HepG2 (cell line): ENCODE measurements around the gene NAPEPLD. TPM values are rescaled to one million over a fixed set of nuclear protein-coding genes. Genes with fewer than 3 reads are reported as not detected.

Experiments
- ATAC-seq: fragments of 200-7000 bp; cut with Tn5 transposase; 3 replicates; pipeline ENCODE4 v1.9.1; 2020; ENCODE audit warnings: mild to moderate bottlenecking, moderate library complexity
- BruUV-seq: library from RNA; stranded (reverse); fragments of 400-500 nt; replicated peaks from 2 replicates; lab custom pipeline; 2021; lab: Mats Ljungman, UMichigan
- CTCF ChIA-PET: fragments of 300-600 bp; formaldehyde crosslinking; extraction: SDS; loops from one replicate; lab custom pipeline; 2021; ENCODE audit warnings: low total read pairs, inconsistent platforms, low intra/inter-chr PET ratio; lab: Yijun Ruan, JAX
- POLR2A ChIA-PET: fragments of 350-600 bp; sonication (Branson Sonifier 250); formaldehyde crosslinking; loops from one replicate; lab custom pipeline; 2020; ENCODE audit warnings: antibody characterized with exemption, inconsistent platforms; lab: Yijun Ruan, JAX
- DNase-seq: peaks from one replicate; pipeline ENCODE4 v3.0.0-alpha.2; 2015; ENCODE audit warnings: low spot score
- FAIRE-seq: peaks from 3 replicates; lab custom pipeline; 2011; peaks lifted over from hg19 to GRCh38; lab: Jason Lieb, UNC
- H2AFZ ChIP-seq: one replicate; pipeline ENCODE4 v1.6.1; 2011; ENCODE audit warnings: low read length, inconsistent platforms
- H3K27ac ChIP-seq: fragments of 300-600 bp; 3 replicates; pipeline ENCODE4 v1.8.0; 2011; ENCODE audit warnings: mixed run types, mild to moderate bottlenecking, mixed read lengths, low read length, inconsistent platforms; ENCODE audit not compliant: insufficient read depth; ENCODE audit errors: extremely low read length
- H3K27me3 ChIP-seq, 2 experiments: fragments of 200-600 bp in 1 of 2; 2 replicates in 1 of 2; 3 replicates in 1 of 2; pipeline versions ENCODE4 v1.6.0 to v1.8.0; 2011; ENCODE audit warnings: low read length in 2 of 2, mild to moderate bottlenecking in 2 of 2, moderate library complexity in 2 of 2, inconsistent platforms in 1 of 2; ENCODE audit not compliant: insufficient read depth in 2 of 2, control insufficient read depth in 1 of 2
- H3K36me3 ChIP-seq, 2 experiments: fragments of 200-600 bp in 1 of 2; replicated peaks in 1 of 2; 2 replicates in 1 of 2; 3 replicates in 1 of 2; pipeline versions ENCODE4 v1.5.1 to v1.8.0; 2011; ENCODE audit warnings: low read length in 2 of 2, inconsistent platforms in 1 of 2; ENCODE audit not compliant: insufficient read depth in 2 of 2, control insufficient read depth in 1 of 2
- H3K4me1 ChIP-seq: 2 replicates; pipeline ENCODE4 v1.5.1; 2012; ENCODE audit warnings: low read length, inconsistent platforms; ENCODE audit not compliant: insufficient read depth
- H3K4me2 ChIP-seq: 2 replicates; pipeline ENCODE4 v1.6.0; 2011; ENCODE audit warnings: low read depth, low read length, inconsistent platforms
- H3K4me3 ChIP-seq, 3 experiments: fragments of 200-600 bp in 1 of 3; sonication (generic), shearing (Covaris generic) in 1 of 3; replicated peaks in 1 of 3; 2 replicates each; pipeline ENCODE4 v1.5.1; 2011 to 2016; ENCODE audit warnings: low read length in 3 of 3, inconsistent platforms in 2 of 3, low read depth in 2 of 3, mild to moderate bottlenecking in 2 of 3, control low read depth in 1 of 3, mixed read lengths in 1 of 3; ENCODE audit not compliant: insufficient read depth in 1 of 3
- H3K79me2 ChIP-seq: one replicate; pipeline ENCODE4 v1.6.1; 2011; ENCODE audit warnings: low read length, inconsistent platforms; ENCODE audit not compliant: insufficient read depth
- H3K9ac ChIP-seq: 2 replicates; pipeline ENCODE4 v1.6.0; 2011; ENCODE audit warnings: mild to moderate bottlenecking, low read depth, low read length, inconsistent platforms; ENCODE audit not compliant: insufficient read depth
- H3K9me3 ChIP-seq: 2 replicates; pipeline ENCODE4 v1.5.1; 2012; ENCODE audit warnings: mild to moderate bottlenecking, low read length
- H4K20me1 ChIP-seq: 2 replicates; pipeline ENCODE4 v1.6.0; 2011; ENCODE audit warnings: inconsistent platforms, mild to moderate bottlenecking, low read length, moderate library complexity; ENCODE audit not compliant: insufficient read depth
- FLYWCH1 ChIP-seq: sonication (generic); formaldehyde crosslinking; IDR thresholded peaks from 2 replicates; pipeline ENCODE4 v1.8.1; 2023; ENCODE audit warnings: mild to moderate bottlenecking, missing genetic modification reagents
- GATA4 ChIP-seq: sonication (generic); IDR thresholded peaks from 2 replicates; pipeline ENCODE4 v1.6.1; 2016; ENCODE audit warnings: antibody characterized with exemption, low read depth, borderline replicate concordance
- HNRNPH1 ChIP-seq: fragments of 200-400 bp; formaldehyde crosslinking; optimal IDR thresholded peaks from 2 replicates; pipeline ENCODE3; 2017; ENCODE audit warnings: mild to moderate bottlenecking, low read depth, low read length
- HNRNPUL1 ChIP-seq: fragments of 200-400 bp; formaldehyde crosslinking; IDR thresholded peaks from 2 replicates; pipeline ENCODE4 v1.6.1; 2017; ENCODE audit warnings: low read depth, mild to moderate bottlenecking, low read length, moderate library complexity
- JDP2 ChIP-seq: sonication (generic); formaldehyde crosslinking; IDR thresholded peaks from 2 replicates; pipeline ENCODE4 v1.8.1; 2022; ENCODE audit warnings: missing genetic modification reagents, borderline replicate concordance
- KDM3A ChIP-seq: IDR thresholded peaks from 2 replicates; pipeline ENCODE4 v1.6.1; 2018; ENCODE audit warnings: low read depth, missing compliant biosample characterization
- MAZ ChIP-seq, 2 experiments: sonication (generic) in 1 of 2; formaldehyde crosslinking in 1 of 2; IDR thresholded peaks; 2 replicates each; pipeline versions ENCODE4 v1.5.0 to v1.6.1; 2012 to 2020; ENCODE audit warnings: low read depth in 2 of 2, mild to moderate bottlenecking in 2 of 2, borderline replicate concordance in 1 of 2, improper control_type of control experiment in 1 of 2, low read length in 1 of 2, missing genetic modification reagents in 1 of 2, moderate library complexity in 1 of 2
- MYNN ChIP-seq: sonication (generic); formaldehyde crosslinking; IDR thresholded peaks from 2 replicates; pipeline ENCODE4 v1.4.0; 2020; ENCODE audit warnings: mild to moderate bottlenecking, low read depth, missing genetic modification reagents
- POLR2AphosphoS5 ChIP-seq: IDR thresholded peaks from 2 replicates; pipeline ENCODE4 v1.6.1; 2012; ENCODE audit warnings: low read depth, low read length
- RXRB ChIP-seq: IDR thresholded peaks from 2 replicates; pipeline ENCODE4 v1.6.1; 2016; ENCODE audit warnings: borderline replicate concordance, missing genetic modification reagents, missing compliant biosample characterization
- SKI ChIP-seq: fragments of 450-650 bp; IDR thresholded peaks from one replicate; pipeline ENCODE4 v1.6.1; 2018; ENCODE audit warnings: mild to moderate bottlenecking; ENCODE audit not compliant: partially characterized antibody
- SMAD1 ChIP-seq: sonication (generic); formaldehyde crosslinking; IDR thresholded peaks from 2 replicates; pipeline ENCODE4 v1.4.0; 2020; ENCODE audit warnings: missing genetic modification reagents, low read depth, mild to moderate bottlenecking, borderline replicate concordance
- TP53 ChIP-seq: sonication (generic); formaldehyde crosslinking; conservative IDR thresholded peaks from 2 replicates; pipeline ENCODE4 v1.4.0; 2020; ENCODE audit warnings: missing genetic modification reagents
- ZNF143 ChIP-seq: sonication (generic); formaldehyde crosslinking; IDR thresholded peaks from 2 replicates; pipeline ENCODE4 v1.4.0; 2020; ENCODE audit warnings: missing genetic modification reagents
- ZNF468 ChIP-seq: sonication (generic); formaldehyde crosslinking; IDR thresholded peaks from 2 replicates; pipeline ENCODE4 v1.8.0; 2022; ENCODE audit warnings: mild to moderate bottlenecking, moderate library complexity, missing genetic modification reagents
- ZNF614 ChIP-seq: IDR thresholded peaks from 2 replicates; pipeline ENCODE4 v1.6.1; 2018; ENCODE audit warnings: missing biosample characterization, missing genetic modification reagents, inconsistent platforms, borderline replicate concordance
- in situ Hi-C: cut with HindIII; loops from 2 replicates; pipeline ENCODE4 v1.10.0; 2017; ENCODE audit warnings: low pct_unique_long_range_greater_than_20kb; ENCODE audit not compliant: extremely low pct_ligation_motif_present
- intact Hi-C: fragments of 100-400 bp; cut with micrococcal nuclease; formaldehyde crosslinking; loops from one replicate; pipeline ENCODE4 v1.10.0; 2022; ENCODE audit not compliant: unreplicated experiment
- polyA plus RNA-seq, 8 experiments: library from polyadenylated mRNA; depleted of rRNA in 3 of 8; stranded (reverse) in 7 of 8; unstranded in 1 of 8; fragments of >200 nt; fragmentation: Illumina TruSeq in 4 of 8; extraction: Trizol in 4 of 8; gene quantifications; 2 replicates each; pipeline versions ENCODE4 v1.2.1 to v1.2.3, GENCODE V29; 2011 to 2016; ENCODE audit warnings: low read depth in 4 of 8, missing spikeins in 1 of 8, mixed read lengths in 1 of 8; ENCODE audit not compliant: insufficient read depth in 1 of 8
- total RNA-seq, 5 experiments: library from RNA; depleted of rRNA; stranded (reverse); fragments of >200 nt; fragmentation: Illumina TruSeq; extraction: Trizol; gene quantifications; 2 replicates each; pipeline ENCODE4 v1.2.3, GENCODE V29; 2016; ENCODE audit warnings: low read depth in 1 of 5
- TF ChIP-seq, protein P1 (sequence below): sonication (generic); formaldehyde crosslinking; IDR thresholded peaks from 2 replicates; pipeline ENCODE4 v1.9.0; 2021; ENCODE audit warnings: missing genetic modification reagents, mild to moderate bottlenecking, borderline replicate concordance
- TF ChIP-seq, protein P2 (sequence below): sonication (generic); formaldehyde crosslinking; IDR thresholded peaks from 2 replicates; pipeline ENCODE4 v1.5.1; 2020; ENCODE audit warnings: mild to moderate bottlenecking, moderate library complexity, missing genetic modification reagents

NAPEPLD gene
- total and polyA plus RNA-seq, 2 of the 13 experiments (the other 11 are each of a cell fraction or from before 2014, with no cell fraction given): 3.4 to 5.6 TPM

DNA sequence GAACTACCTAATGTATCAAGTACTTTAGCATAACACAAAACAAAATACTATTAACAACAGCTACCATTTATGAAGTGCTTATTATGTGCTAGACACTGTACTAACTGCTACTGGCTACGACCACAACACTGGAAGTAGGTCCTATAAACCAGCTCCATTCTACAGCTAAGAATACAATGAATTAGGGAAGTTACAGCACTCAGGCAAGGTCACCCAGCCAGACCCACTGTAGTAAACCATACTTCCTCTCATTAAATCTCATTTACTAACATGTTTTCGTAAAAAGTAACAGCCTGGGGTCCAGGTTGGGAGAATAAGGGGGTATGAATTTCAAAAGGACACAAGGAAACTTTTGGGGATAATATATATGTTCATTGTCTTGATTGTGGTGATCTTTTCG, 25.4 kb downstream of the NAPEPLD start (continued):
- TF ChIP-seq SMAD1 (CRISPR knock-in tag): no peak
- TF ChIP-seq JDP2 (CRISPR knock-in tag): no peak
- no peak for TF ChIP-seq GATA4
- TF ChIP-seq KDM3A: no peak
- TF ChIP-seq ZNF468 (CRISPR knock-in tag): no peak
- no peak for TF ChIP-seq TP53

- no peaks in the 10 kb centered on the region for H4K20me1 ChIP-seq
- DNase-seq (no peak), FAIRE-seq (no peak), ATAC-seq (no peak)
- H3K27me3 ChIP-seq: no peaks in the 10 kb centered on the region
- peaks cover 8 to 25% of the 10 kb centered on the region in 2 experiments for H3K36me3 ChIP-seq
- no peak overlapping the region for H3K4me3 ChIP-seq
- H3K9me3 ChIP-seq: no peaks in the 10 kb centered on the region
- no peak overlapping the region for H3K9ac ChIP-seq
- in situ Hi-C loops (no loop called here), intact Hi-C loops (no loop called here)
- H3K79me2 ChIP-seq: no peaks in the 10 kb centered on the region
- no peak overlapping the region for H3K27ac ChIP-seq
- peaks cover 14% of the 10 kb centered on the region for H3K4me1 ChIP-seq
- no peak for TF ChIP-seq POLR2AphosphoS5
- TF ChIP-seq HNRNPH1: no peak
- TF ChIP-seq, protein P1, sequence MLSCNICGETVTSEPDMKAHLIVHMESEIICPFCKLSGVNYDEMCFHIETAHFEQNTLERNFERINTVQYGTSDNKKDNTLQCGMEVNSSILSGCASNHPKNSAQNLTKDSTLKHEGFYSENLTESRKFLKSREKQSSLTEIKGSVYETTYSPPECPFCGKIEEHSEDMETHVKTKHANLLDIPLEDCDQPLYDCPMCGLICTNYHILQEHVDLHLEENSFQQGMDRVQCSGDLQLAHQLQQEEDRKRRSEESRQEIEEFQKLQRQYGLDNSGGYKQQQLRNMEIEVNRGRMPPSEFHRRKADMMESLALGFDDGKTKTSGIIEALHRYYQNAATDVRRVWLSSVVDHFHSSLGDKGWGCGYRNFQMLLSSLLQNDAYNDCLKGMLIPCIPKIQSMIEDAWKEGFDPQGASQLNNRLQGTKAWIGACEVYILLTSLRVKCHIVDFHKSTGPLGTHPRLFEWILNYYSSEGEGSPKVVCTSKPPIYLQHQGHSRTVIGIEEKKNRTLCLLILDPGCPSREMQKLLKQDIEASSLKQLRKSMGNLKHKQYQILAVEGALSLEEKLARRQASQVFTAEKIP (CRISPR knock-in tag): no peak
- TF ChIP-seq, protein P2, sequence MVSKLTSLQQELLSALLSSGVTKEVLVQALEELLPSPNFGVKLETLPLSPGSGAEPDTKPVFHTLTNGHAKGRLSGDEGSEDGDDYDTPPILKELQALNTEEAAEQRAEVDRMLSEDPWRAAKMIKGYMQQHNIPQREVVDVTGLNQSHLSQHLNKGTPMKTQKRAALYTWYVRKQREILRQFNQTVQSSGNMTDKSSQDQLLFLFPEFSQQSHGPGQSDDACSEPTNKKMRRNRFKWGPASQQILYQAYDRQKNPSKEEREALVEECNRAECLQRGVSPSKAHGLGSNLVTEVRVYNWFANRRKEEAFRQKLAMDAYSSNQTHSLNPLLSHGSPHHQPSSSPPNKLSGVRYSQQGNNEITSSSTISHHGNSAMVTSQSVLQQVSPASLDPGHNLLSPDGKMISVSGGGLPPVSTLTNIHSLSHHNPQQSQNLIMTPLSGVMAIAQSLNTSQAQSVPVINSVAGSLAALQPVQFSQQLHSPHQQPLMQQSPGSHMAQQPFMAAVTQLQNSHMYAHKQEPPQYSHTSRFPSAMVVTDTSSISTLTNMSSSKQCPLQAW (CRISPR knock-in tag): no peak
- TF ChIP-seq ZNF143 (CRISPR knock-in tag): no peak
- TF ChIP-seq SKI: no peak
- no peak for TF ChIP-seq ZNF614
- TF ChIP-seq RXRB (CRISPR knock-in tag): no peak
- no peak for TF ChIP-seq FLYWCH1 (CRISPR knock-in tag)
- no peak for TF ChIP-seq HNRNPUL1
- no peak for TF ChIP-seq MAZ (IDR thresholded peaks at IDR 0.05; ENCODE audit: borderline replicate concordance, low read depth, low read length)
- no peak for TF ChIP-seq MAZ (CRISPR knock-in tag; IDR thresholded peaks at IDR 0.05; ENCODE audit: low read depth)
- no peak for TF ChIP-seq MYNN (CRISPR knock-in tag)
- BruUV-seq: no TSS peak
- CTCF ChIA-PET: no interaction called here
- POLR2A ChIA-PET: no interaction called here
- no peak overlapping the region for H3K4me2 ChIP-seq
- no peak overlapping the region for H2AFZ ChIP-seq
These were observed 27.3 kb downstream of the NAPEPLD start for GRCh38 chr7:103121641-103122040.
